Karpas-422 (cell line): ENCODE results near the gene PIWIL4. TPM values are rescaled to one million over a fixed set of nuclear protein-coding genes. Genes with fewer than 3 reads are reported as not detected.

ENCODE experiments used
- DNase-seq: peaks from one replicate; pipeline ENCODE4 v3.0.0-alpha.2; 2015
- H2AFZ ChIP-seq: fragments of 200-600 bp; sonication (generic); 2 replicates; pipeline ENCODE4 v1.6.1; 2014; ENCODE audit warnings: antibody characterized with exemption, low read length, mixed read lengths
- H3K27ac ChIP-seq: fragments of 200-600 bp; sonication (generic); 2 replicates; pipeline ENCODE4 v1.5.1; 2014; ENCODE audit warnings: mild to moderate bottlenecking, low read length, moderate library complexity
- H3K27me3 ChIP-seq: fragments of 200-600 bp; sonication (generic); 2 replicates; pipeline ENCODE4 v1.6.1; 2014; ENCODE audit warnings: low read length, mixed read lengths
- H3K36me3 ChIP-seq: fragments of 200-600 bp; sonication (generic); 2 replicates; pipeline ENCODE4 v1.6.1; 2014; ENCODE audit warnings: low read length, mixed read lengths; ENCODE audit not compliant: insufficient read depth
- H3K4me1 ChIP-seq: fragments of 200-600 bp; sonication (generic); 2 replicates; pipeline ENCODE4 v1.6.1; 2014; ENCODE audit warnings: mild to moderate bottlenecking, low read length, mixed read lengths
- H3K4me2 ChIP-seq: fragments of 200-600 bp; sonication (generic); 2 replicates; pipeline ENCODE4 v1.6.1; 2014; ENCODE audit warnings: low read length, low read depth, mild to moderate bottlenecking; ENCODE audit not compliant: poor library complexity, severe bottlenecking
- H3K4me3 ChIP-seq: fragments of 200-600 bp; sonication (generic); 2 replicates; pipeline ENCODE4 v1.5.1; 2014; ENCODE audit warnings: mild to moderate bottlenecking, antibody characterized with exemption, low read length, mixed read lengths
- H3K79me2 ChIP-seq: fragments of 200-600 bp; sonication (generic); 2 replicates; pipeline ENCODE4 v1.6.1; 2014; ENCODE audit warnings: mild to moderate bottlenecking, low read length, mixed read lengths
- H3K9ac ChIP-seq: fragments of 200-600 bp; sonication (generic); 2 replicates; pipeline ENCODE4 v1.6.0; 2014; ENCODE audit warnings: low read length
- H3K9me2 ChIP-seq: fragments of 200-600 bp; sonication (generic), shearing (Covaris generic); replicated peaks from 2 replicates; pipeline ENCODE4 v1.6.0; 2014; ENCODE audit warnings: mild to moderate bottlenecking, low read length, moderate library complexity; ENCODE audit not compliant: insufficient read depth
- H3K9me3 ChIP-seq: fragments of 300-700, 200-600 bp; sonication (generic); 2 replicates; pipeline ENCODE4 v1.6.1; 2014; ENCODE audit warnings: low read length, mixed read lengths
- H4K20me1 ChIP-seq: fragments of 200-600 bp; sonication (generic); 2 replicates; pipeline ENCODE4 v1.6.1; 2014; ENCODE audit warnings: mild to moderate bottlenecking, antibody characterized with exemption, low read length, low read depth; ENCODE audit not compliant: insufficient read depth
- total RNA-seq: library from RNA; depleted of rRNA; stranded (reverse); fragments of >200 nt; shearing (Covaris generic); gene quantifications from 2 replicates; pipeline ENCODE4 v1.2.3, GENCODE V29; 2014; ENCODE audit warnings: low replicate concordance

The PIWIL4 gene
- total RNA-seq, 1 experiment from 2014 or later: 0.30 TPM

DNA sequence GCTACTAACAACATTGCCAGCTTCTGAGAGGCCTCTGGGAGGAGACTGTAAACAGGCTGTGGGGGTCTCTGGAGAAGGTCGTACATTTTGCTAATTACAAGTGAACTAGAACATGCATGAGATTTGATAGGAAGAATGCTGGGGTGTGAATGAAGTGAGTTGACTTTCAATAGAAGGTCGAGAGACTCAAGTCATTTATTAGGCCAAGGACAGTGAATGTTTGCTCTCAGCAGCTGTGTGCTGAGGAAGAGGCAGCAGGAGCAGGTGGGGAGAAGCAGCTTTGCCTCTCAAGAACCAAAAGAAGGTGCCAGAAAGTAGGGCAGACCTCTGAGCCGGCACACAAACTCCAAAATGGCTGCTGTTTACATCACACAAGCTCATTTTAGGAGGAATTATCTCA is 91.7 kb downstream of the PIWIL4 start:
- Histone ChIP-seq H3K4me1 (no peaks in the 10 kb centered on the region), H3K27me3 (0 out of 2 replicates have a peak, but pooled peaks cover 5% of the 10 kb centered on the region), H3K4me2 (no peak overlapping the region), H3K9me2 (no peaks in the 10 kb centered on the region), H2AFZ (no peak overlapping the region), H3K4me3 (no peak overlapping the region), H3K79me2 (no peaks in the 10 kb centered on the region), H4K20me1 (no peaks in the 10 kb centered on the region), H3K9ac (no peak overlapping the region), H3K27ac (no peak overlapping the region), H3K9me3 (no peaks in the 10 kb centered on the region), H3K36me3 (no peaks in the 10 kb centered on the region)
- no peak for DNase-seq

DNA sequence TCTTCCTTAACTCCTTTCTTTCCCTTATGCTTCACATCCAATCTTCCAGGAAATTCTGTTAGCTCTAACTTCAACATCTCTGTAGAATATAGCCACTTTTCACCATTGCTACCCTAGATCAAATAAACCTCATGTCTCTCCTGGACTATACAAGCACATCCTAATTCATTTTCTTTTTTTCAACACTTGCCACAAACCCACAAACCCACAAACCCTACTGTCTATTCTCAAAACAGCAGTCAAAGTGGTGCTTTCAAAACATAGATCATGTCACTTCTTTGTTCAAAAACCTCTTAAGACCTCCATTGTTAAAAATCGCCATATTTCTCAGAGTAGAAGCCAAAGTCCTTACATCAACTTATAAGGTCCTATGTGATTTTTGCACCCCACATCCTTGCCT is 94.3 kb downstream of the PIWIL4 start:
- H2AFZ ChIP-seq: no peak overlapping the region
- no peaks in the 10 kb centered on the region for H4K20me1 ChIP-seq
- no peak overlapping the region for H3K4me3 ChIP-seq
- H3K79me2 ChIP-seq: no peaks in the 10 kb centered on the region
- no peaks in the 10 kb centered on the region for H3K9me2 ChIP-seq
- no peaks in the 10 kb centered on the region for H3K4me1 ChIP-seq
- no peaks in the 10 kb centered on the region for H3K36me3 ChIP-seq
- H3K4me2 ChIP-seq: no peak overlapping the region
- DNase-seq: no peak
- H3K9me3 ChIP-seq: no peaks in the 10 kb centered on the region
- H3K27ac ChIP-seq: no peak overlapping the region
- H3K9ac ChIP-seq: no peak overlapping the region
- 0 out of 2 replicates have a peak, but pooled peaks cover 7% of the 10 kb centered on the region for H3K27me3 ChIP-seq

DNA sequence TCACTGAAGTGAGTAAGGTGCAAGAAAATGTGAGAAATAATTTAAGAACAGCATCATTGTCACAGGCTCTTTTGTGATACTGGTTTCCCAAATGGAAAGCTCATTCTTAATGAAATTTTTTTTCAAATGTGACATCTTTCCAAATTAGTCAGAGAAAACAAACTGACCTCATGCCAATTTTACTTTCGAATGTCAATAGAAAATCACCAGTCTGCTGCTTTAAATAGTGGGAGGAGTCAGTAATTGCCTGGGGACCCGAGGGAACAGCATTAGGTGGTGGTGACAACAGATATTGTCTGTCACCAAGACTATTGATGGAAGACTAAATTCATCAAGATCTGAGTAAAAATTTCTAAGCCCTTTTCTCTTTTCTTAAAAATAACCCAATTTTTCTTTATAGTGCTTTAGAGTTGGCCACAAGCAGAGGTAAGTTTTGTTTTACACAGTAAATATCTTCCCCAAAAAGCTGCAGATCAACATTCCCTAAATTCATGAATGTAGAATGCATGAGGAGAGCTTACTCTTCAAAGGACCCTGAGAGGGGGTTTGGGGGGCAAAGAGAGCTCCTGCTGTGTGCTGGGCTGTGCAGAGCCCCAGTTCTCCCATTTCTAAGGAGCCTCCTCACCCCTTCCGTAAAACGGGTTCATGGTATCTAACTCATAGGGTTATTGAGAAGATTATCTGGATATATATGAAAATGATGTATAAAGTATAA is 95.1 kb downstream of the PIWIL4 start:
- Histone ChIP-seq H3K79me2 (no peaks in the 10 kb centered on the region), H3K9ac (no peak overlapping the region), H3K4me2 (no peak overlapping the region), H3K36me3 (no peaks in the 10 kb centered on the region), H3K9me3 (no peaks in the 10 kb centered on the region), H3K27ac (no peak overlapping the region), H3K4me3 (no peak overlapping the region), H2AFZ (no peak overlapping the region), H4K20me1 (no peaks in the 10 kb centered on the region), H3K27me3 (0 out of 2 replicates have a peak, but pooled peaks cover 7% of the 10 kb centered on the region), H3K4me1 (no peaks in the 10 kb centered on the region), H3K9me2 (no peaks in the 10 kb centered on the region)
- DNase-seq: no peak

DNA sequence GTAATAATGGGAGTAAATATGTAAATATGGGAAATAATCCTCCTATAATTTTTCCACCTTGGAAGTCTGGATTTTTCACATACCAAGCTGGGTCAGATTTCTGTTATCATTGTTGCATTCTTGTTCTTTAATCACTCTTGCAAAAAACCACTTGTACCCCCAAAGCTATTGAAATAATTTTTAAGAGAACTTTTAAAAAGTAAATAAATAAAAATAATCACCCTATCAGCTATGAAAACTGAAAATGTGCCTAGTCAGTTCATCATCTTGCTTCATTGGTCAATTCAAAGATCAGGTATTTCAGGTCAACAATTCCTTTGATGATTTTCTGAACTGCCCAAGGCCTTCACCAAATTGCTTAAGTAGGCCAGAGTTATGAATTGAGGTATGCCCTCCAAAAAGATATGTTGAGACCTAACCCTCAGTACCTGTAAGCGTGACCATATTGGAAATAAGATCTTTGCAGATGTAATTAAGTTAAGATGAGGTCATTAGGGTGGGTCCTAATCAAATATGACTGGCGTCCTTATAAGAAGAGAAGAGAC is 95.8 kb downstream of the PIWIL4 start:
- Histone ChIP-seq H3K9ac (no peak overlapping the region), H2AFZ (no peak overlapping the region), H4K20me1 (no peaks in the 10 kb centered on the region), H3K27me3 (0 out of 2 replicates have a peak, but pooled peaks cover 7% of the 10 kb centered on the region), H3K4me2 (no peak overlapping the region), H3K4me3 (no peak overlapping the region), H3K9me3 (no peaks in the 10 kb centered on the region), H3K36me3 (no peaks in the 10 kb centered on the region), H3K27ac (no peak overlapping the region), H3K4me1 (no peaks in the 10 kb centered on the region), H3K9me2 (no peaks in the 10 kb centered on the region), H3K79me2 (no peaks in the 10 kb centered on the region)
- no peak for DNase-seq

DNA sequence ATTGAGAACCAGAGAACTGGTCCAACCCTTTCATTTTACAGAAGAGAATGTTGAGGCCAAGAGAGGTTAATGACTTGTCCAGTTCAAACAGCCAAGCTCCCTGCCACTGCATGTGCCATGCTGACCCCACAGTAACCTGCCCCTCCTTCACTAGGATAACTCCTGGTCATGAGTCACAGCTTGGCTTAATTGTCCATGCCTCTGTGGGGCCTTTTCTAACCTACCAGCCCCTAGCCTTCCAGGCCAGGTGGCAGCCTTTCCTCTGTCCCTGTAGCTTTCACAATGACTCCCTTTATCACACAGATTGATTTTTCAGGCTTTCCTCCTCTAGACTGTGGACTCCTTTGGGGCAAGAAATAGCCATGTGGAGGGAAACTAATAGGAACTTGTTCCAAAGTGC is 97.2 kb downstream of the PIWIL4 start:
- Histone ChIP-seq H4K20me1 (no peaks in the 10 kb centered on the region), H2AFZ (no peak overlapping the region)
- no peak for DNase-seq

DNA sequence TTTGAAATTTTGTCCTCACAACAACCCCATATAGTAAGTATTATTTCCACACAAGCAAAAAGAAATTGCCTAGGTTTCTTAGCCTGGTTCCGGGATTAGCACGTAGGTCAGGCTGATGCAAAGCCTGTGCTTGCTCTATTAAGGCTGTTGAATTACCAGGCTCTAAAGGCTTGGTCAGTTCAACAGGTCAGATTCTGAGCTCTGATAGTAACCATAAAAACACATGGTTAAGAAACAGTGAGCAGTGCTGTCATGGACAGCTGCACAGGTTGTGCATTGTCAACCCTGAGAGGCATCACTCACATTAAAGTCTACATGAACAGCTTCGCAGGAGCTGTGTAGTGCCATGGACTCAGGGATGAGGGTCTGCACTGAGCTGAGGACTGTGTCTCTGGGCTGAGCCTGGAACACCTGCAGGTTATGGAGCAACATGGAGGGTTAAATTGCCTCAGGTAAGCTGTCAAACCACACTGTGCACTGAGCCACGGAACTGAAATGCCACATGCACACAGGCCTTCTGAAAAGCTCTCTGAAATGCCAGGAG is 98.0 kb downstream of the PIWIL4 start:
- Histone ChIP-seq H3K4me1 (no peaks in the 10 kb centered on the region), H3K36me3 (no peaks in the 10 kb centered on the region), H3K4me2 (no peak overlapping the region), H3K9me2 (no peaks in the 10 kb centered on the region), H2AFZ (no peak overlapping the region), H3K27me3 (0 out of 2 replicates have a peak, but pooled peaks cover 7% of the 10 kb centered on the region), H3K9me3 (no peaks in the 10 kb centered on the region), H3K27ac (no peak overlapping the region), H3K4me3 (no peak overlapping the region), H3K79me2 (no peaks in the 10 kb centered on the region), H3K9ac (no peak overlapping the region), H4K20me1 (no peaks in the 10 kb centered on the region)
- no peak for DNase-seq

More for the DNA sequence above, 97.2 kb downstream of the PIWIL4 start:
- no peaks in the 10 kb centered on the region for H3K4me1 ChIP-seq
- H3K9me2 ChIP-seq: no peaks in the 10 kb centered on the region
- no peaks in the 10 kb centered on the region for H3K36me3 ChIP-seq
- H3K27ac ChIP-seq: no peak overlapping the region
- no peaks in the 10 kb centered on the region for H3K9me3 ChIP-seq
- no peaks in the 10 kb centered on the region for H3K79me2 ChIP-seq
- H3K9ac ChIP-seq: no peak overlapping the region
- H3K4me2 ChIP-seq: no peak overlapping the region
- H3K27me3 ChIP-seq: 0 out of 2 replicates have a peak, but pooled peaks cover 7% of the 10 kb centered on the region
- H3K4me3 ChIP-seq: no peak overlapping the region

DNA sequence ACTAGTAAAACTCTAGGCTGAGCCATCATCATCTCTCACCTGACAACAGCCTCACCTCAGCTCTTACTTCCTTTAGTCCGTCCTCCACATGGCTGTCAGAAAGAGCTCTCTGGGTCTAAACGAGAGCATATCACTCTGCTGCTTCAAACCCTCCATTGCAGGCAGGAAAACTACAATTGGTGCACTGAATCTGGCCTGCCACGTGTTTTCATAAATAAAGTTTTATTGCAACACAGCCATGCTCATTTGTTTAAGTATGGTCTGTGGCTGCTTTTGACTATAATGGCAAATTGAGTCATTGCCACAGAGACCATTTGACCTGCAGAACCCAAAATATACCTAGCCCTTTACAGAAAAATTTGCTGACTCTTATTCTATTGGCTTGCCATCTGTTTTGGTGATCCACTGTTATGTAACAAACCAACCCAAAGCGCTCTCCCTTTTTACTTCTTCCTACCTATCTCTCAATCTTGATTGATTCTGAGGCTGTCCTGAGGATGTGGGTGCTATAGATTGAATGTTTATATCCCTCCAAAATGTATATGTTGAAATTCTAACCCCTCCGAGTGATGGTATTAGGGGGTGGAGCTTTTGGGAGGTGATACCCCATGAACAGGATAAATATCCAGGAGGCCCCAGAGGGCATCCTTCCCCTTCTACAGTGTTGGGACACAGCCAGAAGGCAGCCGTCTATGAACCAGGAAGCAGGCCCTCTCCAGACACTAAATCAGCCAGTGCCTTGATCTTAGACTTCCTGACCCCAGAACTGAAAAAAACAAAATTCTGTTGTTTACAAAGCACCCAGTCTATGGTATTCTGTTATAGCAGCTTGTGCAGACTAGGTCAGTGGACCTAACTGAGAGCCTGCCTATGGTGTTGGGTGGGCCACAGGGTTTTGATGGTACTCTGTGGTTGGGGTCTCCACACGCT is 99.9 kb downstream of the PIWIL4 start:
- H3K79me2 ChIP-seq: no peaks in the 10 kb centered on the region
- H3K27me3 ChIP-seq: 0 out of 2 replicates have a peak, but pooled peaks cover 7% of the 10 kb centered on the region
- no peaks in the 10 kb centered on the region for H3K9me2 ChIP-seq
- H3K36me3 ChIP-seq: no peaks in the 10 kb centered on the region
- H3K4me3 ChIP-seq: no peak overlapping the region
- H2AFZ ChIP-seq: no peak overlapping the region
- H3K4me2 ChIP-seq: no peak overlapping the region
- no peaks in the 10 kb centered on the region for H4K20me1 ChIP-seq
- DNase-seq: no peak
- no peak overlapping the region for H3K27ac ChIP-seq
- H3K9me3 ChIP-seq: no peaks in the 10 kb centered on the region
- no peak overlapping the region for H3K9ac ChIP-seq
- no peaks in the 10 kb centered on the region for H3K4me1 ChIP-seq
